Erythroblast (primary cell): ENCODE measurements around the gene SRD5A2.

ENCODE experiments used
- DNase-seq, 2 experiments: peaks; one replicate each; lab custom pipeline; 2025; lab: John Stamatoyannopoulos, UW
- GATA1 ChIP-seq: IDR thresholded peaks from 2 replicates; pipeline ENCODE4 v1.6.1; 2011; ENCODE audit warnings: low read depth, mild to moderate bottlenecking, control low read depth, low read length, moderate library complexity
- POLR2A ChIP-seq: IDR thresholded peaks from 2 replicates; pipeline ENCODE4 v1.6.1; 2011; ENCODE audit warnings: mild to moderate bottlenecking, low read length

Gene SRD5A2

GRCh38 chr2:31556940-31557339 lies 23.8 kb downstream of the SRD5A2 start:
- DNase-seq = no peak

GRCh38 chr2:31555967-31556706 lies 24.6 kb downstream of the SRD5A2 start:
- DNase-seq = no peak
- TF ChIP-seq GATA1 = no peak
- no peak for TF ChIP-seq POLR2A

More at GRCh38 chr2:31556940-31557339, 23.8 kb downstream of the SRD5A2 start:
- no peak for TF ChIP-seq GATA1
- TF ChIP-seq POLR2A = no peak

DNA sequence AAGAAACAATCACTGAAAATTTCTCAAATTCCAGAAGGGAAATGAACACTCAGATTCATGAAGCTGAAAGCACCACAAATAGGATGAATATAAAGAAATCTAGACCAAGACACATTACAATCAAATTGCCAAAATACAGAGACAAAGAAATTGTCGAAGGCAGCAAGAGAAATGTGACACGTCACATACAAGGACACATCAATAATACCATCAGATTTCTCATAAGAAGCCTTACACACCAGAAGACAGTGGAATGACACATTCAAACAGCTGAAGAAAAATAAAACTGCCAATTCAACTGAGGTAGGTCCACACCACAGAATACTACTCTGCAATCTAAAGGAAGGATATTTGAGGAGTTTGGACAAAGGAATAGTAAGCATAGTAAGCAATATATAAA lies 27.4 kb downstream of the SRD5A2 start:
- DNase-seq = no peak
- TF ChIP-seq GATA1 (no peak), POLR2A (no peak)

- DNase-seq = no peak
- TF ChIP-seq GATA1 (no peak), POLR2A (no peak)
Observed at GRCh38 chr2:31547485-31547884, 33.3 kb downstream of the SRD5A2 start.

DNA sequence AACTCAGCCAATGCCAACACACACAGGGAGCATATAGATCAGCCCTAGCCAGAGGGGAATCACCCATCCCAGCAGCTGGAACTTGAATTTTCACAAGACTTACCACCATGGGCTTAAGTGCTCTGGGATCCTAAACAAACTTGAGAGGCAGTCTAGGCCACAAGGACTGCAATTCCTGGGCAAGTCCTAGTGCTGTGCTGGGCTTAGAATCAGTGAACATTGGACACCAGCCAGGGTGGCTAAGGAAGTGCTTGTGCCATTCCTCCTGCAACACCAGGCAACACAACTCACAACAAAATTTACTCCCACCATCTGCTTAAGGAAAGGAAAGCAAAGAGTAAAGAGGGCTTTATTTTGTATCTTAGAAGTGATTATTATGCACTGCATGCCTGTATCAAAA lies 38.9 kb downstream of the SRD5A2 start:
- no peak for DNase-seq

GRCh38 chr2:31539505-31539904 lies 41.2 kb downstream of the SRD5A2 start:
- TF ChIP-seq POLR2A (no peak), GATA1 (no peak)
- DNase-seq = no peak

More for the DNA sequence above, 38.9 kb downstream of the SRD5A2 start:
- TF ChIP-seq GATA1 = no peak
- no peak for TF ChIP-seq POLR2A

DNA sequence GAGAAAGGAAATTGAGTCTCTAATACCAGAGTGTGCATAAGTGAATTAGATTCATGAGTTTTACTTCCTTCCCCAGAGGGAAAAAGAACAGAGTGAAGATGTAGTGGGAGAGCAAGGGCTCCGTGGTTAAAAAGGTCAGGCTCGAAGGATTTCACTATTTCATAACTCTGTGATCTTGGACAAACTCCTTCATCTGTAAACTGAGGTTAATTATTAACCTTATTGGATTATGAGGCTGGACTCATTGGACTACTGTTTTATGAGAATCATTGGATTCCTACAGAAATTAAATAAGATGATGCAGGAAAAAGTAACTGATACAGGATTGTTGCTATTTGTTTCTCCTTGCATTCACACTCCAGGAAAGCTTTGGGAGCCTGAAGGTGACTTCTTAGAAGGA lies 45.0 kb downstream of the SRD5A2 start:
- no peak for TF ChIP-seq GATA1
- TF ChIP-seq POLR2A = no peak
- DNase-seq = no peak

DNA sequence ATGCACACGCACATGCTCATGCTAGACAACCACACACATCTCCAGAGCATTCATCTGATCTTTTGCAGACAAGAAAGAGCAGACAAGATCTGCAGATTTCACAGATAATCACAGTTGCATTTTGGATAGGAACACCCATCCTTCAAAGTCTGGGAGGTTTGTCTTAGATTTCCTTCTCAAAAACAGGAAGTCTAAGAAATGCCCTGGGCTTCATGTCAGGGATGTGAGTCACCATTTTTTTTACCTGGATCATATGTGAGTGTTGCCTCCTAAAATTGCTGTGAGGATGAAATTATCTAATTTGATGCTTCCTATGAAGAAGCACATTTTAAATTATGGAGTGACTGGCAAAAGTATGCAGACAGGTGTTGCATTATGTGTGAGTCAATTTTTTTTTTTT lies 46.1 kb downstream of the SRD5A2 start:
- DNase-seq = no peak
- TF ChIP-seq GATA1 = no peak
- TF ChIP-seq POLR2A = no peak

DNA sequence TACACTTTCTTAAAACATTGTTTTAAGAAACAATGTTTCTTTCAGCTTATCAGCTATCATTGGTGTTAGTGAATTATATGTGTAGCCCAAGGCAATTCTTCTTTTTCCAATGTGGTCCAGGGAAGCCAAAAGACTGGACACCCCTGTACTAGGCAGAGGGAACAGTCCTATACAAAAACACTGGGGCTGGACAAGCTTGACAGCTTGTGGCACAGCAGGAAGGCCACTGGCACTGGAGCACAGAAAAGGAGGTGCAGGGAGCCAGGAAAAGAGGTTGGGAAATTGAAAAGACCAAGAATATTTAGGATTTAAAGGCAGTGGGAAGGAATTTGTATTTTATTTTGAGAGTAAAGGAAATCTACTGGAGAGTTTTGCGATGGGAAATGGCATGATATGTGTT lies 47.7 kb downstream of the SRD5A2 start:
- DNase-seq = no peak
- TF ChIP-seq GATA1 = no peak
- TF ChIP-seq POLR2A = no peak

- DNase-seq = no peak
- TF ChIP-seq POLR2A (no peak), GATA1 (no peak)
Observed at GRCh38 chr2:31531101-31531500, 49.6 kb downstream of the SRD5A2 start.

DNA sequence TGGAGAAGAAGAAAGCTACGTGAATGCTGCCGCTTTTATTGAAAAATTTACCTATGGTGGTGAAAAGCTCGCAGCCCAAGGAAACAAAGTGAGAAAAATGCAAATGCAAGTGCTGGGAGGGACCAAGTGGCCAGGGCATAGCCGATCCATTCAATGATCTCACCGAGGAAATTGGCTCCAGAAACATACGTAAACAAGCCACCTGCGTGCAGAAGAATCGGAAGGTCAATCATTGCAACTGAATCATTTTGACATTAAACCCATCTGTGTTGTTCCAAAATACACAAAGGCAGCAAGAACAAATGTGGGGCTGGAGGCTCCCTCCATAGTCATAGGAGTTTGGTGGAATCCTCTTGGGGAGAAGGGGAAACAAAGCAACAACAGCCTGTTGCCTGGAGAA lies 51.5 kb downstream of the SRD5A2 start:
- TF ChIP-seq POLR2A = no peak
- TF ChIP-seq GATA1 = no peak
- DNase-seq = no peak

DNA sequence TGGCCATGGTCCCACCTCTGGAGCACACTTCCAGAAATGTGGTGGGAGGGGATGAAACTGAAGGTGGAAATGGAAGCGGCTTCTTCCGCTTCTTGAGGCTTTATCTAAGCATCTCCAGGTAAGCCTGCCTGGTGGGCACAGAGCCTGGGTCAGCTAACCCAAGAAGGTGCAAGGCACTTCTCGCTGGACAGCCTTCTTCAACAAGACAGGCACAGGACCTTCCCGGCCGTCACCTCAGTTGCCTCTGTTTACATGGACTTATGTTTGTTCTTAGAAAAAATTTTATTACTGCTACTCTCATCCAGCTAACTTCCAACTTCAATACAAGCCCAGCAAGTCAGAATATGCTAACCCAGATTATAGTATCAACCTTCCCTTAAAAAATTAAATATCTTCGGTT lies 51.9 kb downstream of the SRD5A2 start:
- no peak for TF ChIP-seq GATA1
- no peak for TF ChIP-seq POLR2A
- DNase-seq = no peak

- no peak for DNase-seq
- TF ChIP-seq GATA1 (no peak), POLR2A (no peak)
Observed at GRCh38 chr2:31526946-31527732, 53.6 kb downstream of the SRD5A2 start.

DNA sequence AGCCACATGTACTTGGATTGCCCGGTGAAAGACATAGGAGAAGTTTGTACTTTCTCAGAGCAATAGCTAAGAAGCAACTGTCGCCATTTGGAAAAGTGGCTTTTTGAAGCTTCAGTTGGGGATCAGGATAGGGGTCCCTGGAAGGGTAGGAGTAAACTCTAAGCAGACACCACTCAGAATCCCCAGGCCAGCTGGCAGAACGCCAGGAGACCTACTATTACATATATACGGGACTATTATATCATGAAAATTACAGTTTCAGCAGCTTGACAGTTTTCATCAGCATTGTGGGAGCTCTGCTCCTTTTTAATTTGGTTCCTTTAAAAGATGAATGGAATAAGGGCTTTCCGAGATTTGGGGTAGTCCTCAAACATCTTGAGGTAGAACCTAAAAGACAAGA lies 54.9 kb downstream of the SRD5A2 start:
- DNase-seq = no peak
- TF ChIP-seq GATA1 (no peak), POLR2A (no peak)
